Measurements from ENCODE around the gene POLR2A. TPM values are rescaled to one million over a fixed set of nuclear protein-coding genes. Genes with fewer than 3 reads are reported as not detected.
A peak's percentile ranks its signal among the peaks of the same experiment; 100 is the strongest.

The POLR2A gene
- total and polyA plus RNA-seq, 2 of the 13 experiments (the other 11 are each of a cell fraction or from before 2014, with no cell fraction given), result 17.8 to 18.3 TPM

GRCh38 chr17:7445619-7445968 lies 38.6 kb upstream of the POLR2A start (continued):
- TF ChIP-seq ZNF761 (CRISPR knock-in tag; conservative IDR thresholded peaks at IDR 0.05) (no peak), ZBTB39 (CRISPR knock-in tag; IDR thresholded peaks at IDR 0.05) (no peak), SALL2 (CRISPR knock-in tag; IDR thresholded peaks at IDR 0.05) (0 out of 2 replicates have a peak, but pooled peaks have one; percentile 1), ZNF382 (CRISPR knock-in tag; IDR thresholded peaks at IDR 0.05; ENCODE audit: borderline replicate concordance) (no peak), SP4 (CRISPR knock-in tag; IDR thresholded peaks at IDR 0.05) (peak; percentile 4; the same call in 1 of the 2 replicates), PHF20 (CRISPR knock-in tag; IDR thresholded peaks at IDR 0.05) (no peak), SNRNP70 (IDR thresholded peaks at IDR 0.05; ENCODE audit: low read depth, low read length) (no peak), IKZF4 (CRISPR knock-in tag; IDR thresholded peaks at IDR 0.05; ENCODE audit: borderline replicate concordance, low read depth, not compliant biosample characterization) (no peak), TIGD3 (CRISPR knock-in tag; IDR thresholded peaks at IDR 0.05; ENCODE audit: borderline replicate concordance) (no peak), ZNF503 (CRISPR knock-in tag; IDR thresholded peaks at IDR 0.05) (peak; percentile 40; the same call in 1 of the 2 replicates), ZNF781 (CRISPR knock-in tag; IDR thresholded peaks at IDR 0.05; ENCODE audit: borderline replicate concordance, not compliant biosample characterization) (no peak), ZMAT5 (CRISPR knock-in tag; IDR thresholded peaks at IDR 0.05; ENCODE audit: borderline replicate concordance, low read depth) (no peak), ZNF276 (CRISPR knock-in tag; IDR thresholded peaks at IDR 0.05; ENCODE audit: low read depth) (no peak), ZNF510 (CRISPR knock-in tag; IDR thresholded peaks at IDR 0.05; ENCODE audit: low read depth) (no peak), MNT (IDR thresholded peaks at IDR 0.05) (no peak), ZNF224 (CRISPR knock-in tag; IDR thresholded peaks at IDR 0.05) (no peak), NCOA1 (CRISPR knock-in tag; IDR thresholded peaks at IDR 0.05) (no peak), STAT5B (CRISPR knock-in tag; IDR thresholded peaks at IDR 0.05) (no peak), ZSCAN30 (CRISPR knock-in tag; IDR thresholded peaks at IDR 0.05) (no peak), KLF9 (CRISPR knock-in tag; IDR thresholded peaks at IDR 0.05; ENCODE audit: low read depth) (no peak; the same call in 1 of the 2 replicates)

All from HepG2 (cell line).